Epidermal melanocyte (primary cell): ENCODE measurements around the gene FAM47C.
"Not testable (repeated sequence)": the region's sequence is repeated elsewhere in the genome, so short reads cannot be mapped to it uniquely, and the experiment has no call there.

Experiments used
- DNase-seq: peaks from one replicate; pipeline ENCODE4 v3.0.0; 2011; ENCODE audit warnings: low spot score; ENCODE audit not compliant: insufficient read length

FAM47C gene

GRCh38 chrX:37008182-37008581 is at the start of gene FAM47C:
Gene FAM47C, plus strand, starts transcription at chrX:37008366. Its CDS starts 45 bp downstream, at chrX:37008411.
- DNase-seq, result not testable (repeated sequence)

GRCh38 chrX:36961590-36961989 is 46.6 kb upstream of the FAM47C start:
- DNase-seq, result no peak

GRCh38 chrX:36963069-36963808 is 44.9 kb upstream of the FAM47C start:
- no peak for DNase-seq

GRCh38 chrX:36963852-36964251 is 44.3 kb upstream of the FAM47C start:
- DNase-seq, result no peak

GRCh38 chrX:36973575-36973974 is 34.6 kb upstream of the FAM47C start:
- DNase-seq, result no peak

- no peak for DNase-seq
Measured at GRCh38 chrX:36974911-36975310, 33.3 kb upstream of the FAM47C start.

GRCh38 chrX:36978886-36979285 is 29.3 kb upstream of the FAM47C start:
- no peak for DNase-seq

GRCh38 chrX:36983831-36984230 is 24.3 kb upstream of the FAM47C start:
- DNase-seq, result no peak

- not testable (repeated sequence) for DNase-seq
Measured at GRCh38 chrX:36985416-36986209, 22.6 kb upstream of the FAM47C start.

- no peak for DNase-seq
Measured at GRCh38 chrX:36986231-36986630, 21.9 kb upstream of the FAM47C start.

- not testable (repeated sequence) for DNase-seq
Measured at GRCh38 chrX:36987212-36987611, 21.0 kb upstream of the FAM47C start.

GRCh38 chrX:37000140-37000539 is 8.0 kb upstream of the FAM47C start:
- no peak for DNase-seq

GRCh38 chrX:37010496-37010895 is 2.3 kb downstream of the FAM47C start:
- DNase-seq, result no peak

- not testable (repeated sequence) for DNase-seq
Measured at GRCh38 chrX:37034260-37034659, 26.1 kb downstream of the FAM47C start.

GRCh38 chrX:37036674-37037220 is 28.6 kb downstream of the FAM47C start:
- not testable (repeated sequence) for DNase-seq

GRCh38 chrX:37038814-37039213 is 30.6 kb downstream of the FAM47C start:
- not testable (repeated sequence) for DNase-seq

GRCh38 chrX:37042956-37043885 is 35.1 kb downstream of the FAM47C start:
- DNase-seq, result not testable (repeated sequence)

- no peak for DNase-seq
Measured at GRCh38 chrX:37047776-37048175, 39.6 kb downstream of the FAM47C start.

- DNase-seq, result not testable (repeated sequence)
Measured at GRCh38 chrX:37057572-37057971, 49.4 kb downstream of the FAM47C start.

- no peak for DNase-seq
Measured at GRCh38 chrX:37060999-37061398, 52.8 kb downstream of the FAM47C start.
